Measurements from ENCODE around the gene GAPDHS. TPM values are rescaled to one million over a fixed set of nuclear protein-coding genes. Genes with fewer than 3 reads are reported as not detected.

The GAPDHS gene
- total RNA-seq, 1 donor = not detected

GRCh38 chr19:35534803-35535480, 1.7 kb downstream of the GAPDHS start:
- TF ChIP-seq, protein P1, sequence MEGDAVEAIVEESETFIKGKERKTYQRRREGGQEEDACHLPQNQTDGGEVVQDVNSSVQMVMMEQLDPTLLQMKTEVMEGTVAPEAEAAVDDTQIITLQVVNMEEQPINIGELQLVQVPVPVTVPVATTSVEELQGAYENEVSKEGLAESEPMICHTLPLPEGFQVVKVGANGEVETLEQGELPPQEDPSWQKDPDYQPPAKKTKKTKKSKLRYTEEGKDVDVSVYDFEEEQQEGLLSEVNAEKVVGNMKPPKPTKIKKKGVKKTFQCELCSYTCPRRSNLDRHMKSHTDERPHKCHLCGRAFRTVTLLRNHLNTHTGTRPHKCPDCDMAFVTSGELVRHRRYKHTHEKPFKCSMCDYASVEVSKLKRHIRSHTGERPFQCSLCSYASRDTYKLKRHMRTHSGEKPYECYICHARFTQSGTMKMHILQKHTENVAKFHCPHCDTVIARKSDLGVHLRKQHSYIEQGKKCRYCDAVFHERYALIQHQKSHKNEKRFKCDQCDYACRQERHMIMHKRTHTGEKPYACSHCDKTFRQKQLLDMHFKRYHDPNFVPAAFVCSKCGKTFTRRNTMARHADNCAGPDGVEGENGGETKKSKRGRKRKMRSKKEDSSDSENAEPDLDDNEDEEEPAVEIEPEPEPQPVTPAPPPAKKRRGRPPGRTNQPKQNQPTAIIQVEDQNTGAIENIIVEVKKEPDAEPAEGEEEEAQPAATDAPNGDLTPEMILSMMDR (IDR thresholded peaks at IDR 0.05; ENCODE audit: insufficient read depth, low read depth, low read length) = no peak
- no peak overlapping the region for H3K4me3 ChIP-seq (ENCODE audit: low read depth, low read length)
- DNase-seq (ENCODE audit: low read depth) = no peak

GRCh38 chr19:35539314-35539713, 6.1 kb downstream of the GAPDHS start:
- TF ChIP-seq, protein P1 (IDR thresholded peaks at IDR 0.05; ENCODE audit: insufficient read depth, low read depth, low read length) = no peak
- no peak for DNase-seq (ENCODE audit: low read depth)
- H3K4me3 ChIP-seq (ENCODE audit: low read depth, low read length) = no peak overlapping the region

- TF ChIP-seq, protein P1 (IDR thresholded peaks at IDR 0.05; ENCODE audit: insufficient read depth, low read depth, low read length) = no peak
- DNase-seq (ENCODE audit: low read depth) = no peak
- no peak overlapping the region for H3K4me3 ChIP-seq (ENCODE audit: low read depth, low read length)
Measured at GRCh38 chr19:35539850-35540249, 6.6 kb downstream of the GAPDHS start.

DNA sequence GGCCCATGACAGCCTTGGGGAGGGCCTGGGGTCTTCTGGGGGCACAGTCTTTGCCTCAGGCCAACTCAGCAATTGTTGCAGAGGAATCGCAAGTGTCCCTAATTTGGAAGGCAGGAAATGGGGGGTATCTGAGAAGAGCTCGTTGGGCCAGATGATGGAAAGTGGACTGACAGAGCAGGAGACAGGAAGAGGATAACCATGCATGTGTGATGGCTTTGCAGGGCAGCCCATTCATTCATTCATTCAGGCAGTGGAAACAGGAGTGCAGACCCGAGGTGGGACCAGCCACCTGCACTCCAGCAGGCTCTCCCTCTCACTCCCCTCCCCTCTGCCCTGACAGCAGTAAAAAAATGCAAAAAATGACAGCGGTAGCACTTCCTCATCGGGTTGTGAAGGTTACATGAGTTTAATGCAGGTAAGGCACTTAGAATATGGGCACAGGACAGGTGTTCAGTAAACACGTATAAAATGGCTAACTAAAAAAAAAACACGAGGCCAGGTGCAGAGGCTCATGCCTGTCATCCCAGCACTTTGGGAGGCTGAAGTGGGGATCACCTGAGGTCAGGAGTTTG, 7.2 kb downstream of the GAPDHS start:
- TF ChIP-seq, protein P1 (IDR thresholded peaks at IDR 0.05; ENCODE audit: insufficient read depth, low read depth, low read length) = no peak
- no peak for DNase-seq (ENCODE audit: low read depth)
- H3K4me3 ChIP-seq (ENCODE audit: low read depth, low read length) = no peak overlapping the region

DNA sequence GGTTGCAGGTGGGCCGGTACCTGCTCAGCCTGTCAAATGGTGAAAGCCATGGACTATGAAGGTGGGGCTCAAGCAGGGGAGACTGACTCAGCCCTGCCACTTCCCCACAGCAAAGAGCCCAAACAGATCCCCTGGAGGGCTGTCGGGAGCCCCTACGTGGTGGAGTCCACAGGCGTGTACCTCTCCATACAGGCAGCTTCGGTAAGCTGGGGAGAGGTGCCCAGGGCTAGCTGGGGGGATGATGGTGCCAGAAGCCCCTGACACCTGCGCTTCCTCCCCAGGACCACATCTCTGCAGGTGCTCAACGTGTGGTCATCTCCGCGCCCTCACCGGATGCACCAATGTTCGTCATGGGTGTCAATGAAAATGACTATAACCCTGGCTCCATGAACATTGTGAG, 9.0 kb downstream of the GAPDHS start:
- no peak overlapping the region for H3K4me3 ChIP-seq (ENCODE audit: low read depth, low read length)
- DNase-seq (ENCODE audit: low read depth) = no peak
- TF ChIP-seq, protein P1 (IDR thresholded peaks at IDR 0.05; ENCODE audit: insufficient read depth, low read depth, low read length) = no peak

- no peak for DNase-seq (ENCODE audit: low read depth)
- H3K4me3 ChIP-seq (ENCODE audit: low read depth, low read length) = no peak overlapping the region
- TF ChIP-seq, protein P1 (IDR thresholded peaks at IDR 0.05; ENCODE audit: insufficient read depth, low read depth, low read length) = no peak
Measured at GRCh38 chr19:35543280-35544109, 10.2 kb downstream of the GAPDHS start.
